Body of pancreas (tissue), 4 donors: ENCODE data around the gene RIN3. TPM values are rescaled to one million over a fixed set of nuclear protein-coding genes. Genes with fewer than 3 reads are reported as not detected.

Experiments used
- ATAC-seq: fragments of 150-250 bp; one replicate; pipeline ENCODE4 v1.9.1; 2016
- DNase-seq, 4 donors: peaks; one replicate each; pipeline ENCODE4 v3.0.0-alpha.2; 2019
- H3K27ac ChIP-seq, 4 donors: fragments of 200-600 bp; sonication (generic); 1 replicate in 3 of 4; 2 replicates in 1 of 4; pipeline versions ENCODE4 v1.5.1 to v1.6.1; 2016 to 2019; ENCODE audit warnings: mild to moderate bottlenecking in 1 of 4, mixed read lengths in 1 of 4, moderate library complexity in 1 of 4
- H3K27me3 ChIP-seq, 2 donors: fragments of 200-600 bp; sonication (generic); one replicate each; pipeline ENCODE4 v1.6.0; 2016; ENCODE audit warnings: mild to moderate bottlenecking in 1 of 2
- H3K36me3 ChIP-seq, 2 donors: fragments of 200-600 bp; sonication (generic); replicated peaks in 1 of 2; 2 replicates each; pipeline ENCODE4 v1.5.1; 2016; ENCODE audit warnings: low read depth in 2 of 2; ENCODE audit not compliant: insufficient read depth in 1 of 2
- H3K4me1 ChIP-seq: fragments of 200-600 bp; sonication (generic); one replicate; pipeline ENCODE4 v1.6.0; 2016
- H3K4me3 ChIP-seq, 2 donors: fragments of 200-600 bp; sonication (generic); 1 replicate in 1 of 2; 2 replicates in 1 of 2; pipeline ENCODE4 v1.5.1; 2016 to 2019
- H3K9me3 ChIP-seq, 3 donors: fragments of 200-600 bp; sonication (generic); 1 replicate in 2 of 3; 2 replicates in 1 of 3; pipeline ENCODE4 v1.5.1; 2016
- POLR2A ChIP-seq, 3 donors: fragments of 450-650 bp; IDR thresholded peaks; one replicate each; pipeline ENCODE4 v1.6.1; 2016; ENCODE audit warnings: antibody characterized with exemption in 3 of 3, mild to moderate bottlenecking in 2 of 3
- WGBS, 2 donors: methylation state at CpG; one replicate each; pipeline ENCODE4 v1.1.5; 2017; 5-methylcytosine and 5-hydroxymethylcytosine counted together
- intact Hi-C: fragments of 100-400 bp; cut with DNase I; formaldehyde crosslinking; loops from one replicate; pipeline ENCODE4 v1.15.1; 2023
- total RNA-seq, 2 donors: library from RNA; depleted of rRNA; stranded (reverse); fragments of >200 nt; gene quantifications; one replicate each; pipeline ENCODE4 v1.1.0, GENCODE V29; 2016
- TF ChIP-seq, protein P1 (sequence below), 7 experiments: fragments of 450-650 bp in 4 of 7; fragments of 200-600 bp in 3 of 7; sonication (generic) in 3 of 7; IDR thresholded peaks; one replicate each; pipeline ENCODE4 v1.5.1; 2016 to 2019; ENCODE audit warnings: antibody characterized with exemption in 7 of 7

RIN3 gene
- total RNA-seq, 2 donors from 2014 or later: 2.6 to 3.3 TPM

- TF ChIP-seq, protein P1, sequence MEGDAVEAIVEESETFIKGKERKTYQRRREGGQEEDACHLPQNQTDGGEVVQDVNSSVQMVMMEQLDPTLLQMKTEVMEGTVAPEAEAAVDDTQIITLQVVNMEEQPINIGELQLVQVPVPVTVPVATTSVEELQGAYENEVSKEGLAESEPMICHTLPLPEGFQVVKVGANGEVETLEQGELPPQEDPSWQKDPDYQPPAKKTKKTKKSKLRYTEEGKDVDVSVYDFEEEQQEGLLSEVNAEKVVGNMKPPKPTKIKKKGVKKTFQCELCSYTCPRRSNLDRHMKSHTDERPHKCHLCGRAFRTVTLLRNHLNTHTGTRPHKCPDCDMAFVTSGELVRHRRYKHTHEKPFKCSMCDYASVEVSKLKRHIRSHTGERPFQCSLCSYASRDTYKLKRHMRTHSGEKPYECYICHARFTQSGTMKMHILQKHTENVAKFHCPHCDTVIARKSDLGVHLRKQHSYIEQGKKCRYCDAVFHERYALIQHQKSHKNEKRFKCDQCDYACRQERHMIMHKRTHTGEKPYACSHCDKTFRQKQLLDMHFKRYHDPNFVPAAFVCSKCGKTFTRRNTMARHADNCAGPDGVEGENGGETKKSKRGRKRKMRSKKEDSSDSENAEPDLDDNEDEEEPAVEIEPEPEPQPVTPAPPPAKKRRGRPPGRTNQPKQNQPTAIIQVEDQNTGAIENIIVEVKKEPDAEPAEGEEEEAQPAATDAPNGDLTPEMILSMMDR (IDR thresholded peaks at IDR 0.05): no peak
- no peak for TF ChIP-seq POLR2A (IDR thresholded peaks at IDR 0.05)
- H3K4me3 ChIP-seq: no peak overlapping the region
- H3K27ac ChIP-seq: no peak overlapping the region
- WGBS, 2 donors: 59 to 64% methylated on average over 8 of the region's 8 CpGs
- no peaks in the 10 kb centered on the region for H3K9me3 ChIP-seq
- no peaks in the 10 kb centered on the region for H3K36me3 ChIP-seq
- DNase-seq (no peak), ATAC-seq (no peak)
- intact Hi-C loops: no loop called here
- H3K27me3 ChIP-seq: no peaks in the 10 kb centered on the region
- H3K4me1 ChIP-seq: no peaks in the 10 kb centered on the region
Observed at GRCh38 chr14:92542766-92543554, 29.4 kb downstream of the RIN3 start.

DNA sequence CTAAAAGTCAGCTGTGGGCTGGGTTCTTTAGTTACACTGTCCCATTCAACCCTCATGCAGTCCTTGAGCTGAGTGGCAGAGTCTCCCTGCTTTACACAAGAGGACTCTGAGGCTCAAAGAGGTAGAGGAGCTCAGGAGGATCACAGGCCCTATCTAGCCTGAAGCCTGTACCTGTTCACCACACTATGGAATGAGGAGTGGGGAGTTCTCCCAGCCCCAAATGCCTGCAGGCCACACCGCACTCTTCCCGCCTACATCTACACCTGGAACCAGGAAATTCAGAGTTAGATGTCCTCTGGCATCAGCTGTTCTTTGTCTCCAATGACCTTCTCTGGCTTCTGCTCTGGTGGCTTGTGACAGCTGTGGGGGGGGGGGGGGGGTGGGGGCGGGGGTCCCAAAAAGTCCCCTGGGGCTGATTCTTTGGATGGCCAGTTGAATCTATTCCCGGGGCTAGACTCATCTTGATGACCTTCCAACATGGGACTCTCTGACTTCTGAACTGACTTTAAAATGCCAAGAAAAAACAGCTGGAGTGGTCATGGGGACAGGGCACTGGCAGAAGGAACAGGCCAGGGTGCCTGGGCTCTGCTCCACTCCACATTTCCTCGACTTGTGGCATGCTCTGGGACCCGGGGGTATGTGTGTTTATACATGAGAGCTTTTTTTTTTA, 30.6 kb downstream of the RIN3 start:
- intact Hi-C loops: no loop called here
- ATAC-seq: no peak
- no peak for DNase-seq
- TF ChIP-seq, protein P1 (IDR thresholded peaks at IDR 0.05): no peak
- no peak for TF ChIP-seq POLR2A (IDR thresholded peaks at IDR 0.05)
- 58 to 72% methylated on average over 5 to 6 of the region's 6 CpGs for WGBS, 2 donors
- no peak overlapping the region for H3K27ac ChIP-seq
- H3K4me1 ChIP-seq: no peaks in the 10 kb centered on the region
- no peaks in the 10 kb centered on the region for H3K9me3 ChIP-seq
- H3K36me3 ChIP-seq: no peaks in the 10 kb centered on the region
- no peak overlapping the region for H3K4me3 ChIP-seq
- H3K27me3 ChIP-seq: no peaks in the 10 kb centered on the region

GRCh38 chr14:92546347-92547053, 32.9 kb downstream of the RIN3 start:
- Histone ChIP-seq H3K36me3 (no peaks in the 10 kb centered on the region), H3K9me3 (no peaks in the 10 kb centered on the region), H3K27ac (no peak overlapping the region), H3K4me3 (no peak overlapping the region), H3K4me1 (peaks cover 8% of the 10 kb centered on the region), H3K27me3 (no peaks in the 10 kb centered on the region)
- ATAC-seq: no peak
- DNase-seq: no peak
- TF ChIP-seq, protein P1 (IDR thresholded peaks at IDR 0.05): no peak
- TF ChIP-seq POLR2A (IDR thresholded peaks at IDR 0.05): no peak
- 88 to 96% methylated on average over 7 of the region's 7 CpGs for WGBS, 2 donors
- intact Hi-C loops: no loop called here

GRCh38 chr14:92549105-92549858, 35.7 kb downstream of the RIN3 start:
- TF ChIP-seq POLR2A (IDR thresholded peaks at IDR 0.05): no peak
- TF ChIP-seq, protein P1 (IDR thresholded peaks at IDR 0.05): no peak
- ATAC-seq: peak; percentile 27
- 75 to 87% methylated on average over 14 to 17 of the region's 17 CpGs for WGBS, 2 donors
- intact Hi-C loops: no loop called here
- peak in 2 of 4 donors; percentile 20 to 21 for DNase-seq
- no peak overlapping the region for H3K4me3 ChIP-seq
- H3K4me1 ChIP-seq: peaks cover 8% of the 10 kb centered on the region
- H3K27ac ChIP-seq: peak overlapping the region in 2 of 4 donors; percentile 57 to 64
- no peaks in the 10 kb centered on the region for H3K9me3 ChIP-seq
- no peaks in the 10 kb centered on the region for H3K27me3 ChIP-seq
- H3K36me3 ChIP-seq: no peaks in the 10 kb centered on the region
